HFFc6 (cell line): ENCODE results near the gene SLC27A2. TPM values are rescaled to one million over a fixed set of nuclear protein-coding genes. Genes with fewer than 3 reads are reported as not detected.
"Not testable (repeated sequence)": the region's sequence is repeated elsewhere in the genome, so short reads cannot be mapped to it uniquely, and the experiment has no call there.

Experiments
- DNase-seq: peaks from one replicate; pipeline ENCODE4 v3.0.0-alpha.2; 2018
- H3K27ac Mint-ChIP-seq: 2 replicates; pipeline ENCODE4 v1.8.0; 2020; ENCODE audit warnings: mild to moderate bottlenecking, mixed read lengths
- H3K27me3 Mint-ChIP-seq: 2 replicates; pipeline ENCODE4 v1.8.0; 2021; ENCODE audit warnings: mild to moderate bottlenecking, moderate library complexity, mixed read lengths; ENCODE audit not compliant: insufficient read depth
- H3K36me3 Mint-ChIP-seq: 2 replicates; pipeline ENCODE4 v1.8.0; 2021; ENCODE audit warnings: low read depth, mixed read lengths
- H3K4me1 Mint-ChIP-seq: 2 replicates; pipeline ENCODE4 v1.8.0; 2020; ENCODE audit warnings: low read depth, mixed read lengths
- H3K4me3 Mint-ChIP-seq: 2 replicates; pipeline ENCODE4 v1.8.0; 2020; ENCODE audit warnings: mild to moderate bottlenecking, moderate library complexity, mixed read lengths
- H3K9me3 Mint-ChIP-seq: 2 replicates; pipeline ENCODE4 v1.8.0; 2020; ENCODE audit warnings: mild to moderate bottlenecking, mixed read lengths
- CTCF ChIP-seq: fragments of 200-600 bp; sonication (generic); IDR thresholded peaks from 2 replicates; pipeline ENCODE4 v1.5.0; 2021; ENCODE audit warnings: antibody characterized with exemption, mild to moderate bottlenecking
- total RNA-seq, 6 experiments: library from RNA; stranded (reverse); fragmentation: NEBNext Ultra II Directional; extraction: Animal tissue kit (Norgen Biotek cat#: 25700); gene quantifications; 2 replicates in 1 of 6; 3 replicates in 5 of 6; pipeline ENCODE4 v1.2.3, GENCODE V29; 2021

Gene SLC27A2
- total RNA-seq, 6 experiments from 2014 or later, result 0.87 to 2.0 (median 1.3) TPM

GRCh38 chr15:50150349-50150748 is 31.6 kb upstream of the SLC27A2 start:
- no peak overlapping the region for H3K27ac Mint-ChIP-seq
- no peak for DNase-seq
- no peaks in the 10 kb centered on the region for H3K27me3 Mint-ChIP-seq
- no peaks in the 10 kb centered on the region for H3K9me3 Mint-ChIP-seq
- TF ChIP-seq CTCF, result no peak
- H3K36me3 Mint-ChIP-seq, result no peaks in the 10 kb centered on the region
- H3K4me1 Mint-ChIP-seq, result peaks cover 46% of the 10 kb centered on the region
- H3K4me3 Mint-ChIP-seq, result no peak overlapping the region

GRCh38 chr15:50150851-50151250 is 31.1 kb upstream of the SLC27A2 start:
- H3K4me3 Mint-ChIP-seq, result no peak overlapping the region
- no peak for DNase-seq
- no peak overlapping the region for H3K27ac Mint-ChIP-seq

GRCh38 chr15:50151476-50151875 is 30.5 kb upstream of the SLC27A2 start:
- Mint-ChIP-seq H3K27me3 (no peaks in the 10 kb centered on the region), H3K9me3 (no peaks in the 10 kb centered on the region), H3K4me3 (no peak overlapping the region), H3K4me1 (peaks cover 35% of the 10 kb centered on the region), H3K27ac (no peak overlapping the region), H3K36me3 (no peaks in the 10 kb centered on the region)
- DNase-seq, result no peak
- TF ChIP-seq CTCF, result no peak

More at GRCh38 chr15:50150851-50151250, 31.1 kb upstream of the SLC27A2 start:
- no peak for TF ChIP-seq CTCF
- Mint-ChIP-seq H3K27me3 (no peaks in the 10 kb centered on the region), H3K9me3 (no peaks in the 10 kb centered on the region), H3K36me3 (no peaks in the 10 kb centered on the region), H3K4me1 (peaks cover 41% of the 10 kb centered on the region)

DNA sequence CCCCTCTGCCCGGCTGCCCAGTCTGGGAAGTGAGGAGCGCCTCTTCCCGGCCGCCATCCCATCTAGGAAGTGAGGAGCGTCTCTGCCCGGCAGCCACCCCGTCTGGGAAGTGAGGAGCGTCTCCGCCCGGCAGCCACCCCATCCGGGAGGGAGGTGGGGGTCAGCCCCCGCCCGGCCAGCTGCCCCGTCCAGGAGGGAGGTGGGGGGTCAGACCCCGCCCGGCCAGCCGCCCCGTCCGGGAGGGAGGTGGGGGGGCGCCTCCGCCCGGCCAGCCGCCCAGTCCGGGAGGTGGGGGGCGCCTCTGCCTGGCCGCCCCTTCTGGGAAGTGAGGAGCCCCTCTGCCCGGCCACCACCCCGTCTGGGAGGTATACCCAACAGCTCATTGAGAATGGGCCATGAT is 23.8 kb upstream of the SLC27A2 start:
- Mint-ChIP-seq H3K9me3 (peaks cover 29% of the 10 kb centered on the region), H3K36me3 (peaks cover 35% of the 10 kb centered on the region)
- not testable (repeated sequence) for DNase-seq, H3K27ac Mint-ChIP-seq, H3K4me1 Mint-ChIP-seq, H3K27me3 Mint-ChIP-seq, H3K4me3 Mint-ChIP-seq

GRCh38 chr15:50162969-50163718 is 18.9 kb upstream of the SLC27A2 start:
- Mint-ChIP-seq H3K4me3 (no peak overlapping the region), H3K9me3 (peaks cover 18% of the 10 kb centered on the region), H3K27me3 (peaks cover 3% of the 10 kb centered on the region; the same call in 1 of the 2 replicates), H3K36me3 (peaks cover 28% of the 10 kb centered on the region), H3K27ac (peak overlapping the region; percentile 47), H3K4me1 (peaks cover 58% of the 10 kb centered on the region)
- peak; percentile 59 for DNase-seq
- TF ChIP-seq CTCF, result no peak

- peaks cover 3% of the 10 kb centered on the region; the same call in 1 of the 2 replicates for H3K27me3 Mint-ChIP-seq
- peak overlapping the region; percentile 47; the same call in 1 of the 2 replicates for H3K27ac Mint-ChIP-seq
- no peak for DNase-seq
- H3K4me3 Mint-ChIP-seq, result no peak overlapping the region
- H3K4me1 Mint-ChIP-seq, result peaks cover 62% of the 10 kb centered on the region
- TF ChIP-seq CTCF, result no peak
- peaks cover 14% of the 10 kb centered on the region for H3K9me3 Mint-ChIP-seq
- peaks cover 25% of the 10 kb centered on the region for H3K36me3 Mint-ChIP-seq
These were observed 18.1 kb upstream of the SLC27A2 start for GRCh38 chr15:50163719-50164410.
